Measurements from ENCODE around the gene RAB5B.

- no peak for TF ChIP-seq ZNF274 (IDR thresholded peaks at IDR 0.05; ENCODE audit: low read length)
- TF ChIP-seq ZNF274 (tag by site-specific recombination; IDR thresholded peaks at IDR 0.05; ENCODE audit: borderline replicate concordance): no peak
- TF ChIP-seq ZNF670 (tag by site-specific recombination; IDR thresholded peaks at IDR 0.05; ENCODE audit: low read depth): no peak
- no peak for TF ChIP-seq ZFP37 (tag by site-specific recombination; IDR thresholded peaks at IDR 0.05)
Measured at GRCh38 chr12:55935738-55936151, 38.1 kb upstream of the RAB5B start.
